ENCODE measurements around the gene SLC26A2.

Gene SLC26A2

DNA sequence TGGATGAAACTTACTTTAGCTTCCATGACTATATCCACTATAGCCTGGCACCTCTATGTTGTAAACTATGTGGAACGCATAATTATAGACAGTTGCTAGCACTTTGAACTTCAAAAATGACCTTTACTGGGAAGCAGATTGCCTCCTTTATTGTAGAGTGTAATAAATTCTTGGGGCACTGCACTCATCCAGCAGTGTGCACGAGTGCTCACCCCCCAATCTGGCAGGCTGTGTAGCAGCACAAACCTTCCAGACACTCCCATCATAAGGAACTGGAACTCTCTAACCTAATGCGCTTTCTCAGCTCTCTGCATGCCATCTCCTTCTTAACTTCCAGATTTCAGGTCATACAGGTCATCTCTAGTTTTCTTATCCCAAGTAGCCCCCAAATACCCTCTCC, 14.4 kb upstream of the SLC26A2 start:
- TF ChIP-seq, protein P1, sequence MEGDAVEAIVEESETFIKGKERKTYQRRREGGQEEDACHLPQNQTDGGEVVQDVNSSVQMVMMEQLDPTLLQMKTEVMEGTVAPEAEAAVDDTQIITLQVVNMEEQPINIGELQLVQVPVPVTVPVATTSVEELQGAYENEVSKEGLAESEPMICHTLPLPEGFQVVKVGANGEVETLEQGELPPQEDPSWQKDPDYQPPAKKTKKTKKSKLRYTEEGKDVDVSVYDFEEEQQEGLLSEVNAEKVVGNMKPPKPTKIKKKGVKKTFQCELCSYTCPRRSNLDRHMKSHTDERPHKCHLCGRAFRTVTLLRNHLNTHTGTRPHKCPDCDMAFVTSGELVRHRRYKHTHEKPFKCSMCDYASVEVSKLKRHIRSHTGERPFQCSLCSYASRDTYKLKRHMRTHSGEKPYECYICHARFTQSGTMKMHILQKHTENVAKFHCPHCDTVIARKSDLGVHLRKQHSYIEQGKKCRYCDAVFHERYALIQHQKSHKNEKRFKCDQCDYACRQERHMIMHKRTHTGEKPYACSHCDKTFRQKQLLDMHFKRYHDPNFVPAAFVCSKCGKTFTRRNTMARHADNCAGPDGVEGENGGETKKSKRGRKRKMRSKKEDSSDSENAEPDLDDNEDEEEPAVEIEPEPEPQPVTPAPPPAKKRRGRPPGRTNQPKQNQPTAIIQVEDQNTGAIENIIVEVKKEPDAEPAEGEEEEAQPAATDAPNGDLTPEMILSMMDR (IDR thresholded peaks at IDR 0.05; ENCODE audit: low read depth, low read length) = no peak

DNA sequence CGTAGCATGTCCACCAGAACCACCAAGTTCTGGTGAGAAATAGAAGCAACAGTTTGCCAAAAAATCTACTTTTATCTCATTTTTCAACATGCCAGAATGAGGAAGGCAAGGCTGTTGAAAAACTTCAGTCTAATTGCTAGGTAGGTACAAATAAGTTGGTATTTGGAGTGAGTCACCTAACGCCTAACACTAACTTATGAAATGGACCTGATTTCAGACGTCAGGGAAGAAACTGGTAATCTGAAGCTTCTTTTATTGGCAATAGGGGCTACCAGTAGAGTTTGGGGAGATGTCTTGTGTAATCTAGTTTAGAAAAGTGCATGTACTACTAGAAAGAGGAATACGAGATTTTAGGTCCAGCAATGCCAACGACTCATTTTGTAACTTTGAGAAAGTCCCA, 11.6 kb upstream of the SLC26A2 start:
- TF ChIP-seq, protein P1 (IDR thresholded peaks at IDR 0.05; ENCODE audit: low read depth, low read length) = no peak

More for the DNA sequence above, 14.4 kb upstream of the SLC26A2 start:
- no peak for DNase-seq (ENCODE audit: extremely low read depth, low read depth)

DNA sequence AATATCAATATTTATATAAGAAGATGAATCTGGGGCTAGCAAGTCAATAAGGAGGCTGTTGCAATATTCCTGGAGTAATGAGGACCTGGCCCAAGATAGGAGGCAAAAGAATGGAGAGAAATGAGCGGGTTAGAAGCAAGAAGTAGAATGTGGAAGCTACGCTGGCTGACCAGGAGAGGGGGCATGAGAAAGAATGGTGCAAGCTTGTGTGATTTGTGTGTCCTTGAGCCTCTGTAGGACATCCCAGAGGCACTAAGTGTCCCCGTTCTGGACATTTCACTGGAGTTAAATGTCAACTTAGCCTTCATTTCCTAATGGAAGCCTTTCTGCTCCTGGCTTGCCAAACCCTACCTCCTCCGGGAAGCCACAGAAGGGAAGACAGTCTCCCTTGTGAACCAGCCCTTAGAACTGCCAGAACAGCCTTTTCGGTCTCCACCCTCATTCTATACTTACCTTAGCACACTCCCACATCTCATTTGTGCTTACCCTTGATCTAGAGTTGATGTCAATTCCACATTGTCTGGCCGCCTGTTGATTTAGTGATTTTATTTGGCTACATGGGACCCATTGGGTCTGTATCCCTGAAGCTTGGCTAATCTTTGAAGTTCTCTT, 9.3 kb upstream of the SLC26A2 start:
- TF ChIP-seq, protein P1 (IDR thresholded peaks at IDR 0.05; ENCODE audit: low read depth, low read length) = no peak

More for the DNA sequence above, 11.6 kb upstream of the SLC26A2 start:
- no peak for DNase-seq (ENCODE audit: extremely low read depth, low read depth)

DNA sequence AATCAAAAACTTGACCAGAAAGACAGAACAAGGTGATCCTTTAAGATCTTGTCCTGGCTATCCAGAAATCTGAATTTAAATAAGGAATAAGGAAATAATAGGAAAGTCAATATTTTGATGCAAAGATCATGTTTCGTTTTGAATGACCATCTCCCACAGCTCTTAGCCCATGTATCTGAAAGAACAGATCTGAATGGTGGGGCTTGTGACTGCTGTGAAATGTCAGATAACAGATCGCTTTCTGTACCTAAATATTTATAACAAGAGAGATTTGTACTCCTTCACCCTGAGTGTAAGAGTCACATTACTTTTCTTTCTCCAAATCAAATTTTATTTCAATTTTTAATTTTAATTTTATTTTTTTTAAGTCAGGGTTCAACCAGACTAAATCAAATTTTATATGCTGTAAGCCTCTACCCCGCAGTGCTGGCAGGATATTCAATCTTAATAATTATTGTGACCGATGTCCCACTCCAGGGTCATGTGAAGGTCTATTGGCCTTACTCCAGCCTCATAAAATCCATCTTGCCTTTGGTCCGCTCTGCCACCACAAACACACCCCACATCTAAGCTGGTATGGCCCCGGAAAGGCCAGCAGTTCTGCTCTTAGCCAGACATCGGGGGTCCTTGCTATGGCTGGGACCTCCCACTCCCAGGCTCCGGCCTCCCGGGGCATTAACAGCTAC, 7.0 kb upstream of the SLC26A2 start:
- DNase-seq (ENCODE audit: extremely low read depth, low read depth) = no peak
- TF ChIP-seq, protein P1 (IDR thresholded peaks at IDR 0.05; ENCODE audit: low read depth, low read length) = no peak

More for the DNA sequence above, 9.3 kb upstream of the SLC26A2 start:
- DNase-seq (ENCODE audit: extremely low read depth, low read depth) = no peak

DNA sequence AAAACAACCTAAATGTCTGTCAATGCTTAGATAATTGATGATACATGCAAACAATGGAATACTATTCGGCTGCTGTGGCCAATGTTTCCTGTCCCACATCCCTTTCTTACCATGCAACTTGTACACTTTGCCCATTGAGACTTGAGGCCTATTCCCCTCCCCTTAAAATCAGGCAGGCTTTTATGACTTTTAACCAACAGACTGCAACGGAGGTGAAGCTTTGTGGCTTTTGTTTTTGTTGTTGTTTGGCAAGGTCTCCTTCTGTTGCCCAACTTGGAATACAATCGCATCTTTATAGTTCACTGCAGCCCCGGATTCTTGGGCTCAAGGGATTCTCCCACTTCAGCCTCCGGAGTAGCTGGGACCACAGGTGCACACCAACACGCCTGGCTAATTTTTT, 5.8 kb upstream of the SLC26A2 start:
- TF ChIP-seq, protein P1 (IDR thresholded peaks at IDR 0.05; ENCODE audit: low read depth, low read length) = no peak
- no peak for DNase-seq (ENCODE audit: extremely low read depth, low read depth)

DNA sequence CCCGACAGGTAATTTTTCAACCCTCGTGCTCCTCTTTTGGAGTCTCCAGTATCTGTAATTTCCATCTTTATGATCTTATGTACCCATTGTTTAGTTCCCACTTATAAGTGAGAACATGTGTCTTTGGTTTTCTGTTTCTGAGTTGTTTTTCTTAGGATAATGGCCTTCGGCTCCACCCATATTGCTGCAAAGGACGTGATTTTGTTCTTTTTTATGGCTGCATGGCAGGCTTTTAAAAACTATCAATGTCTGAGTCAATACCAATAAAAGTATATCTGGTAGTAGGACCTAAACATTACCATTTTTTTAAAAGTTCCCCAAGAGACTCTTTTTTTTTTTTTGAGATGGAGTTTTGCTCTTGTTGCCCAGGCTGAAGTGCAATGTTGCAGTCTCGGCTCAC, 3.9 kb upstream of the SLC26A2 start:
- DNase-seq (ENCODE audit: extremely low read depth, low read depth) = no peak
- TF ChIP-seq, protein P1 (IDR thresholded peaks at IDR 0.05; ENCODE audit: low read depth, low read length) = no peak

DNA sequence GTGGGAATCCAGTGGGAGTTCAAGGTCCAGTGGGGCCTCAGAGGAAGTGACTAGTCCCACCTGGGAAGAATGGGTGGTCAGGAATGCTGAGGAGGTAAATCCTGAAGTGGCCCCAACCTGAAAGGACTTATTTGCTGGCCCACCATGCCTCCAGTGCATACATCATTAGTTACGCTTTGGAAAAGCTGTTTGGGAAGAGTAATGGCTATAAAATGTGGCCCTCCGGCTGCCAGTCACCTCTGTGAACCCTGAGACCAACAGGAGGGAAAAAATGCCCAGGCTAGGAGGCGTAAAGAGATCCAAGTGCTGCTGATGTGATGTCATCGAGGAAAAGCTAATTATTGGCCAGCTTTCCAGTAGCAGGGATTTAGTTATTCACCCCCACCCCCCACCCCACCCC, 2.7 kb upstream of the SLC26A2 start:
- no peak for DNase-seq (ENCODE audit: extremely low read depth, low read depth)
- TF ChIP-seq, protein P1 (IDR thresholded peaks at IDR 0.05; ENCODE audit: low read depth, low read length) = no peak

All from AG09319 (cell line).